GM23248 (cell line): ENCODE results near the gene CD177.
"Not testable (repeated sequence)": the region's sequence is repeated elsewhere in the genome, so short reads cannot be mapped to it uniquely, and the experiment has no call there.

ENCODE experiments used
- EZH2 ChIP-seq: fragments of 200-600 bp; sonication (generic); IDR thresholded peaks from 2 replicates; pipeline ENCODE4 v1.6.1; 2018; ENCODE audit warnings: antibody characterized with exemption, mild to moderate bottlenecking; ENCODE audit not compliant: insufficient read depth, poor library complexity, severe bottlenecking
- EZH2phosphoT487 ChIP-seq: fragments of 200-600 bp; sonication (generic); IDR thresholded peaks from 2 replicates; pipeline ENCODE4 v1.6.1; 2018; ENCODE audit warnings: antibody characterized with exemption, moderate library complexity, mild to moderate bottlenecking, low read depth; ENCODE audit not compliant: insufficient read depth

DNA sequence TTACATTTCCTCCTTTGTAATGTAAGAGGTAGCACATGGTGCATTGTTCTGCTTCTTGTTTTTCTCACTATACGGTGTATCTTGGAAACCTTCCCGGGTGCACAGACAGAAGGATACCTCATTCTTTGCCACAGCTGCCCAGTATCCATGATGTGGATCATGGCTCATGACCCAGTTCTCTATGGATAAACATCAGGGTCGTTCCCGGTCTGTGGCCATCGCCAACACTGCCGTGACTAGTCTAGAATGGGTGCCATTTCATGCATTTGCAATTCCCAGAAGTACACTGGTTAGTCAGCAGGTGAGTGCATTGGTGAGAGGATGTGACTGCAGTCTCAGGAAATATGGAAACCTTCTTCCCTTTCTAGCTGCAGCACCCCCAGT lies 38.1 kb downstream of the CD177 start:
- not testable (repeated sequence) for TF ChIP-seq EZH2, EZH2phosphoT487
